Loucy (cell line): Measurements from ENCODE around the gene SHLD1.

Source experiments
- CTCF ChIP-seq: fragments of 200-600 bp; sonication (generic); conservative IDR thresholded peaks from 2 replicates; pipeline ENCODE4 v1.5.1; 2014; ENCODE audit warnings: mild to moderate bottlenecking, antibody characterized with exemption, low read length
- EZH2phosphoT487 ChIP-seq: fragments of 200-600 bp; IDR thresholded peaks from 2 replicates; pipeline ENCODE4 v1.6.1; 2018; ENCODE audit warnings: antibody characterized with exemption, mild to moderate bottlenecking, moderate library complexity, borderline replicate concordance

- TF ChIP-seq CTCF = no peak
- no peak for TF ChIP-seq EZH2phosphoT487
These were observed 158.8 kb downstream of the SHLD1 start for GRCh38 chr20:5908981-5909380.
